GM12878 (cell line): Measurements from ENCODE around the gene PARPBP.

Source experiments
- DPF2 ChIP-seq: fragments of 450-650 bp; IDR thresholded peaks from 2 replicates; pipeline ENCODE4 v1.6.1; 2017; ENCODE audit warnings: mild to moderate bottlenecking
- FOXM1 ChIP-seq: IDR thresholded peaks from 2 replicates; pipeline ENCODE4 v1.6.1; 2012; ENCODE audit warnings: low read depth, mild to moderate bottlenecking, inconsistent platforms, low read length, moderate library complexity
- LARP7 ChIP-seq: fragments of 450-650 bp; IDR thresholded peaks from 2 replicates; pipeline ENCODE4 v1.6.1; 2017; ENCODE audit warnings: mild to moderate bottlenecking
- POLR2A ChIP-seq: IDR thresholded peaks from 2 replicates; pipeline ENCODE4 v1.6.1; 2011; ENCODE audit warnings: low read depth, mild to moderate bottlenecking, low read length
- SMC3 ChIP-seq: IDR thresholded peaks from 2 replicates; pipeline ENCODE4 v1.6.1; 2011; ENCODE audit warnings: low read length, improper control_type of control experiment, borderline replicate concordance
- SP1 ChIP-seq: IDR thresholded peaks from one replicate; pipeline ENCODE4 v1.6.1; 2011; ENCODE audit warnings: low read depth, low read length
- SUZ12 ChIP-seq: fragments of 200-600 bp; sonication (generic); IDR thresholded peaks from one replicate; pipeline ENCODE4 v1.6.1; 2018; ENCODE audit warnings: antibody characterized with exemption, mild to moderate bottlenecking; ENCODE audit not compliant: unreplicated experiment
- TF ChIP-seq, protein P1 (sequence below), 3 experiments: IDR thresholded peaks in 2 of 3; conservative IDR thresholded peaks in 1 of 3; 2 replicates each; pipeline ENCODE4 v1.5.1; 2011; ENCODE audit warnings: low read depth in 3 of 3, low read length in 3 of 3, mild to moderate bottlenecking in 3 of 3, control low read depth in 2 of 3, moderate library complexity in 2 of 3, inconsistent platforms in 1 of 3, mixed read lengths in 1 of 3; ENCODE audit not compliant: control insufficient read depth in 2 of 3, insufficient read depth in 1 of 3; ENCODE audit errors: extremely low read depth in 1 of 3
- TF ChIP-seq, protein P2 (sequence below): IDR thresholded peaks from 2 replicates; pipeline ENCODE4 v1.6.1; 2011; ENCODE audit warnings: low read depth, low read length, improper control_type of control experiment, borderline replicate concordance
- TF ChIP-seq, protein P3 (sequence below): IDR thresholded peaks from 2 replicates; pipeline ENCODE4 v1.6.1; 2012; ENCODE audit warnings: low read depth, low read length, improper control_type of control experiment
- TF ChIP-seq, protein P4 (sequence below): IDR thresholded peaks from 2 replicates; pipeline ENCODE4 v1.6.1; 2011; ENCODE audit warnings: low read depth, mild to moderate bottlenecking, low read length, moderate library complexity, borderline replicate concordance; ENCODE audit errors: extremely low read depth

DNA sequence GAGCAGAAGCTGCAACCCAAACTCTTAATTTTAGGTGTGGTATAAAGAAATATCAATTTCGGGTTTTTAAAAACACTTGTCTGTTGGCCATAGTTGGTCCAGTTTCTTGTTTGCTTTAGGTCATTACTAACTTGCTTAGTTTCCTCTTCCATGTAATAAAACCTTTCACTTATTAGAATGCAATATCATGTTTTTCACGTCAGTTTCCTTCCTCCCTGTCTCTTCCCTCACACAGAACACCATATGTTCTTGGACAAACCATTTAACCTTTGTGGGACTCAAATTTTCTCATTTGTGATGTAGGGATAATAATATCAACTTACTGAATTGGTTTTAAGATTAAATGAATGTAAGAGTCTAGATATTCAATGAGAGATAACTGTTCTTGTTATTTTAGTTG lies 54.8 kb downstream of the PARPBP start:
- TF ChIP-seq, protein P1, sequence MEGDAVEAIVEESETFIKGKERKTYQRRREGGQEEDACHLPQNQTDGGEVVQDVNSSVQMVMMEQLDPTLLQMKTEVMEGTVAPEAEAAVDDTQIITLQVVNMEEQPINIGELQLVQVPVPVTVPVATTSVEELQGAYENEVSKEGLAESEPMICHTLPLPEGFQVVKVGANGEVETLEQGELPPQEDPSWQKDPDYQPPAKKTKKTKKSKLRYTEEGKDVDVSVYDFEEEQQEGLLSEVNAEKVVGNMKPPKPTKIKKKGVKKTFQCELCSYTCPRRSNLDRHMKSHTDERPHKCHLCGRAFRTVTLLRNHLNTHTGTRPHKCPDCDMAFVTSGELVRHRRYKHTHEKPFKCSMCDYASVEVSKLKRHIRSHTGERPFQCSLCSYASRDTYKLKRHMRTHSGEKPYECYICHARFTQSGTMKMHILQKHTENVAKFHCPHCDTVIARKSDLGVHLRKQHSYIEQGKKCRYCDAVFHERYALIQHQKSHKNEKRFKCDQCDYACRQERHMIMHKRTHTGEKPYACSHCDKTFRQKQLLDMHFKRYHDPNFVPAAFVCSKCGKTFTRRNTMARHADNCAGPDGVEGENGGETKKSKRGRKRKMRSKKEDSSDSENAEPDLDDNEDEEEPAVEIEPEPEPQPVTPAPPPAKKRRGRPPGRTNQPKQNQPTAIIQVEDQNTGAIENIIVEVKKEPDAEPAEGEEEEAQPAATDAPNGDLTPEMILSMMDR (IDR thresholded peaks at IDR 0.05 in 2 of 3, conservative IDR thresholded peaks at IDR 0.05 in 1 of 3; ENCODE audit: control insufficient read depth in 2 of 3, extremely low read depth in 1 of 3, insufficient read depth in 1 of 3, low read depth in 3 of 3, low read length in 3 of 3), result no peak
- no peak for TF ChIP-seq SP1
- TF ChIP-seq, protein P2, sequence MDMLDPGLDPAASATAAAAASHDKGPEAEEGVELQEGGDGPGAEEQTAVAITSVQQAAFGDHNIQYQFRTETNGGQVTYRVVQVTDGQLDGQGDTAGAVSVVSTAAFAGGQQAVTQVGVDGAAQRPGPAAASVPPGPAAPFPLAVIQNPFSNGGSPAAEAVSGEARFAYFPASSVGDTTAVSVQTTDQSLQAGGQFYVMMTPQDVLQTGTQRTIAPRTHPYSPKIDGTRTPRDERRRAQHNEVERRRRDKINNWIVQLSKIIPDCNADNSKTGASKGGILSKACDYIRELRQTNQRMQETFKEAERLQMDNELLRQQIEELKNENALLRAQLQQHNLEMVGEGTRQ, result no peak
- TF ChIP-seq FOXM1, result no peak
- no peak for TF ChIP-seq SMC3
- TF ChIP-seq DPF2, result no peak
- TF ChIP-seq POLR2A, result no peak
- TF ChIP-seq LARP7, result no peak
- TF ChIP-seq, protein P3, sequence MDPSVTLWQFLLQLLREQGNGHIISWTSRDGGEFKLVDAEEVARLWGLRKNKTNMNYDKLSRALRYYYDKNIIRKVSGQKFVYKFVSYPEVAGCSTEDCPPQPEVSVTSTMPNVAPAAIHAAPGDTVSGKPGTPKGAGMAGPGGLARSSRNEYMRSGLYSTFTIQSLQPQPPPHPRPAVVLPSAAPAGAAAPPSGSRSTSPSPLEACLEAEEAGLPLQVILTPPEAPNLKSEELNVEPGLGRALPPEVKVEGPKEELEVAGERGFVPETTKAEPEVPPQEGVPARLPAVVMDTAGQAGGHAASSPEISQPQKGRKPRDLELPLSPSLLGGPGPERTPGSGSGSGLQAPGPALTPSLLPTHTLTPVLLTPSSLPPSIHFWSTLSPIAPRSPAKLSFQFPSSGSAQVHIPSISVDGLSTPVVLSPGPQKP, result no peak
- TF ChIP-seq, protein P4, sequence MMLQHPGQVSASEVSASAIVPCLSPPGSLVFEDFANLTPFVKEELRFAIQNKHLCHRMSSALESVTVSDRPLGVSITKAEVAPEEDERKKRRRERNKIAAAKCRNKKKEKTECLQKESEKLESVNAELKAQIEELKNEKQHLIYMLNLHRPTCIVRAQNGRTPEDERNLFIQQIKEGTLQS, result no peak
- no peak for TF ChIP-seq SUZ12
